Measurements from ENCODE around the gene EPHA10.

EPHA10 gene

DNA sequence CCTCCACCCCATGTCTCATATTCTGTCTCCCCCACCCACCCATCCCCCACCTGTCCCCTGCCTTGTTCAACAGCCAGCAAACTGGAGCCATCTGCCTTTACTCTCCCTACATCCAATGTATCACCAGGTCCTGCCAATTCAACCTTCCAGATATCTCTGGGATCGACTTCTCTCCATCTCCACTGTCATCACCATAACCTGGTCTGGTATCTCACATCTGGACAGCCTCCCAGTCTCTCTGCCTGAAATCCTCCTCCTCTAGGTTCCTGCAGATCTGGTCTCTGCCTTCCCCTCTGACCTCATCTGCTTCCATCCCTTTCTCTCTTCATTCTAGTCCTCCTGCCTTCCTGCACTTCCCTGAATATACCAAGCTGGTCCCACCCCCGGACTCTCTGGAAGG is 94.8 kb downstream of the EPHA10 start:
- Histone ChIP-seq H3K27ac (no peak overlapping the region), H3K4me3 (no peak overlapping the region)
- no peak for DNase-seq (ENCODE audit: low spot score)
- TF ChIP-seq, protein P1, sequence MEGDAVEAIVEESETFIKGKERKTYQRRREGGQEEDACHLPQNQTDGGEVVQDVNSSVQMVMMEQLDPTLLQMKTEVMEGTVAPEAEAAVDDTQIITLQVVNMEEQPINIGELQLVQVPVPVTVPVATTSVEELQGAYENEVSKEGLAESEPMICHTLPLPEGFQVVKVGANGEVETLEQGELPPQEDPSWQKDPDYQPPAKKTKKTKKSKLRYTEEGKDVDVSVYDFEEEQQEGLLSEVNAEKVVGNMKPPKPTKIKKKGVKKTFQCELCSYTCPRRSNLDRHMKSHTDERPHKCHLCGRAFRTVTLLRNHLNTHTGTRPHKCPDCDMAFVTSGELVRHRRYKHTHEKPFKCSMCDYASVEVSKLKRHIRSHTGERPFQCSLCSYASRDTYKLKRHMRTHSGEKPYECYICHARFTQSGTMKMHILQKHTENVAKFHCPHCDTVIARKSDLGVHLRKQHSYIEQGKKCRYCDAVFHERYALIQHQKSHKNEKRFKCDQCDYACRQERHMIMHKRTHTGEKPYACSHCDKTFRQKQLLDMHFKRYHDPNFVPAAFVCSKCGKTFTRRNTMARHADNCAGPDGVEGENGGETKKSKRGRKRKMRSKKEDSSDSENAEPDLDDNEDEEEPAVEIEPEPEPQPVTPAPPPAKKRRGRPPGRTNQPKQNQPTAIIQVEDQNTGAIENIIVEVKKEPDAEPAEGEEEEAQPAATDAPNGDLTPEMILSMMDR (IDR thresholded peaks at IDR 0.05) = no peak

DNA sequence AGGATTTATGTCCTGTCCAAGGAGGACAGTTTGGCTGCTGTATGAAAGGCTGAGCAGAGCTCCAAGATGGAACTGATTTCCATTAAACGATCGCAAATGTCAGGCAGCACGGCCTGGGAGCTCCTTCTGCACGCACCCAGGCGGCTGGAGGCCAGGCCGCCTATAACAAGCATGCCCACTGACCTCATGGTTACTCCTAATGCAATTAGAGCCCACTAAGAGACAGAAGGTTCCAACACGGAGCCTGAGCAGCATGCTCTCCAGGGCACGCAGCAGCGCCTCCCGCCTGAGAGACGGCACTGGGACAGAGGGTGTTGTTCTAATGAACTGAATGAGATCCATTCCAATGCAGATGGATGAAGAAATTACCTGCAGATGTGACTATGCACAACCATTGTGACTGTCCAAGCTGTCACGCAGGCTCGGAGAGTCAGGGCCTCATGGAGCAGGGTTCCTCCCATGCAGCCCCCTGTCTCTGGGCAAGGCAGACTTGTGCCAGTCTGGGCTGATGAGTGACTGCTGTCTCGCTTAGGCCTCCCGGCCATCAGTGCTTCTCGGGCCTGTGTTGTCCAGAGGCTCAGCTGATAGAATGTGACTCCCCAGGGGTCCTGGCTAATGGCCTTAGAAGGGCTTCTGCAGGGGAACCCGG is 97.8 kb downstream of the EPHA10 start:
- TF ChIP-seq, protein P1 (IDR thresholded peaks at IDR 0.05) = no peak
- Histone ChIP-seq H3K4me3 (no peak overlapping the region), H3K27ac (no peak overlapping the region)
- no peak for DNase-seq (ENCODE audit: low spot score)

DNA sequence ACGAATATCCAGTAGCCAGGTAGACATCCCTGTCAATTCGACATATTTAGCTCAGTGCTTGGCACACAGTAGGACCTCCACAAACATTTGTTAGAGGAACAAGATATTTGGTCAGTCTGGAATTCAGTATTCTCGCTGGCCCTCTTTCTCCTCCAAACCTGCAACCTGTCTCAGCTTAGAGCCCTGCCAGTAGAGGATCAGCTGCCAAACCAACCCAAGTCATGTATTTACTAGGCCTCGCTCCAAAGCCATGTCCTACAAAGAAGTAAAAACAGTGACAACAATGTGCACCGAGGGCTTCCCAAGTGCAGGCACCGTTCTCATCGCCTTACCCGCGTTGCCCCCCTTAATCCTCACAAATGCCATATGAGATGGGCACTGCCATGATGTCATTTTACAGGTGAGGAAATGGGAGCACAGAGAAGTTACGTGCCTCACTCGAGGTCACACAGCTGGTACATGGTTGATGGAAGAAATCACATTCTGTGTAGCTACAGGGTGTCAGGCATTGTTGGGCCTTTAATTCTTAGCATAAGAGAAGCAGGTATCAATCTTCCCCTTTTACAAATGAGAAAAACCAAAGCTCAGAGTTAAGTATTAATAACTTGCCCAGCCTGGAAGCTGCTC is 98.6 kb downstream of the EPHA10 start:
- H3K4me3 ChIP-seq = no peak overlapping the region
- TF ChIP-seq, protein P1 (IDR thresholded peaks at IDR 0.05) = no peak
- DNase-seq (ENCODE audit: low spot score) = no peak
- H3K27ac ChIP-seq = no peak overlapping the region
